ENCODE measurements around the gene AGPAT1.

GRCh38 chr6:32174416-32174815 is 1.5 kb downstream of the AGPAT1 start:
- TF ChIP-seq CTCF (IDR thresholded peaks at IDR 0.05; ENCODE audit: poor library complexity) (no peak), EZH2 (IDR thresholded peaks at IDR 0.05; ENCODE audit: borderline replicate concordance) (no peak)
